Liver (tissue), 9 donors: ENCODE data around the gene YIPF2. TPM values are rescaled to one million over a fixed set of nuclear protein-coding genes. Genes with fewer than 3 reads are reported as not detected.
"Not testable (repeated sequence)": the region's sequence is repeated elsewhere in the genome, so short reads cannot be mapped to it uniquely, and the experiment has no call there.

ENCODE experiments used
- DNase-seq: peaks from one replicate; pipeline ENCODE4 v3.0.0-alpha.2; 2017; ENCODE audit warnings: low spot score
- H3K27ac ChIP-seq, 2 donors: one replicate each; pipeline ENCODE4 v1.7.0; 2013; ENCODE audit warnings: inconsistent platforms in 2 of 2, low read length in 2 of 2, control low read depth in 1 of 2, low read depth in 1 of 2, mild to moderate bottlenecking in 1 of 2
- H3K27me3 ChIP-seq, 4 donors: one replicate each; pipeline versions ENCODE4 v1.6.1 to v1.7.0; 2013; ENCODE audit warnings: low read length in 3 of 4, inconsistent platforms in 1 of 4, mild to moderate bottlenecking in 1 of 4, moderate library complexity in 1 of 4; ENCODE audit not compliant: control insufficient read depth in 4 of 4, insufficient read depth in 4 of 4
- H3K36me3 ChIP-seq, 4 donors: one replicate each; pipeline versions ENCODE4 v1.6.1 to v1.7.0; 2013; ENCODE audit warnings: low read length in 3 of 4, mild to moderate bottlenecking in 3 of 4, low read depth in 1 of 4, moderate library complexity in 1 of 4; ENCODE audit not compliant: control insufficient read depth in 4 of 4, insufficient read depth in 3 of 4
- H3K4me1 ChIP-seq, 4 donors: one replicate each; pipeline versions ENCODE4 v1.6.1 to v1.7.0; 2013; ENCODE audit warnings: low read length in 3 of 4, mild to moderate bottlenecking in 3 of 4, moderate library complexity in 1 of 4; ENCODE audit not compliant: control insufficient read depth in 4 of 4, insufficient read depth in 4 of 4
- H3K4me3 ChIP-seq, 3 donors: one replicate each; pipeline versions ENCODE4 v1.6.1 to v1.7.0; 2013; ENCODE audit warnings: low read length in 3 of 3, control low read depth in 1 of 3, low read depth in 1 of 3, mild to moderate bottlenecking in 1 of 3
- H3K9ac ChIP-seq, 2 donors: one replicate each; pipeline ENCODE4 v1.7.0; 2013; ENCODE audit warnings: low read length in 2 of 2, mild to moderate bottlenecking in 2 of 2, moderate library complexity in 2 of 2, control low read depth in 1 of 2, low read depth in 1 of 2
- H3K9me3 ChIP-seq, 4 donors: one replicate each; pipeline versions ENCODE4 v1.6.1 to v1.7.0; 2013; ENCODE audit warnings: low read length in 3 of 4; ENCODE audit not compliant: control insufficient read depth in 4 of 4
- ATF3 ChIP-seq: IDR thresholded peaks from 2 replicates; pipeline ENCODE4 v1.6.1; 2016; ENCODE audit warnings: antibody characterized with exemption
- EGR1 ChIP-seq, 2 donors: IDR thresholded peaks; 2 replicates each; pipeline ENCODE4 v1.6.1; 2016 to 2018; ENCODE audit warnings: antibody characterized with exemption in 2 of 2, low read depth in 2 of 2
- FOXA1 ChIP-seq: IDR thresholded peaks from 2 replicates; pipeline ENCODE4 v1.6.1; 2016; ENCODE audit warnings: antibody characterized with exemption
- FOXA2 ChIP-seq: IDR thresholded peaks from 2 replicates; pipeline ENCODE4 v1.6.1; 2016; ENCODE audit warnings: antibody characterized with exemption
- GABPA ChIP-seq, 2 donors: IDR thresholded peaks in 1 of 2; conservative IDR thresholded peaks in 1 of 2; 2 replicates each; pipeline ENCODE4 v1.6.1; 2016; ENCODE audit warnings: antibody characterized with exemption in 2 of 2, mild to moderate bottlenecking in 1 of 2, moderate library complexity in 1 of 2
- HNF4A ChIP-seq, 2 donors: conservative IDR thresholded peaks; 2 replicates each; pipeline ENCODE4 v1.6.1; 2016; ENCODE audit warnings: antibody characterized with exemption in 2 of 2, mild to moderate bottlenecking in 2 of 2
- HNF4G ChIP-seq: IDR thresholded peaks from 2 replicates; pipeline ENCODE4 v1.6.1; 2016; ENCODE audit warnings: antibody characterized with exemption
- JUND ChIP-seq, 2 donors: IDR thresholded peaks; 2 replicates each; pipeline ENCODE4 v1.6.1; 2016; ENCODE audit warnings: antibody characterized with exemption in 2 of 2
- NR2F2 ChIP-seq: IDR thresholded peaks from 2 replicates; pipeline ENCODE4 v1.6.1; 2016; ENCODE audit warnings: antibody characterized with exemption
- RAD21 ChIP-seq, 2 donors: IDR thresholded peaks; 2 replicates each; pipeline ENCODE4 v1.6.1; 2016; ENCODE audit warnings: antibody characterized with exemption in 2 of 2, mild to moderate bottlenecking in 2 of 2
- RXRA ChIP-seq, 2 donors: IDR thresholded peaks; 2 replicates each; pipeline ENCODE4 v1.6.1; 2017 to 2018; ENCODE audit warnings: antibody characterized with exemption in 2 of 2, mild to moderate bottlenecking in 1 of 2
- SP1 ChIP-seq: IDR thresholded peaks from 2 replicates; pipeline ENCODE4 v1.6.1; 2018; ENCODE audit warnings: antibody characterized with exemption, mild to moderate bottlenecking
- TAF1 ChIP-seq: conservative IDR thresholded peaks from 2 replicates; pipeline ENCODE4 v1.6.1; 2016; ENCODE audit warnings: antibody characterized with exemption, mild to moderate bottlenecking
- YY1 ChIP-seq: IDR thresholded peaks from 2 replicates; pipeline ENCODE4 v1.6.1; 2016; ENCODE audit warnings: antibody characterized with exemption, mild to moderate bottlenecking
- WGBS: extraction: QIAGEN DNeasy Blood & Tissue Kit; methylation state at CpG from one replicate; pipeline ENCODE4 v1.1.7; 2013; 5-methylcytosine and 5-hydroxymethylcytosine counted together
- polyA plus RNA-seq, 2 donors: library from polyadenylated mRNA; stranded (reverse) in 1 of 2; unstranded in 1 of 2; fragments of 200-250 nt in 1 of 2; fragments of >200 nt in 1 of 2; fragmentation: Nextera tagmentation in 1 of 2; extraction: Ambion mirVana in 1 of 2; gene quantifications; one replicate each; pipeline versions ENCODE4 v1.2.1 to v1.2.3, GENCODE V29; 2013 to 2015
- total RNA-seq, 2 donors: library from RNA; depleted of rRNA; stranded (reverse); fragments of >200 nt; gene quantifications; one replicate each; pipeline ENCODE4 v1.2.3, GENCODE V29; 2014
- TF ChIP-seq, protein P1 (sequence below): fragments of 150-350 bp; IDR thresholded peaks from 2 replicates; pipeline ENCODE4 v1.5.1; 2017; ENCODE audit warnings: improper control_type of control experiment, low read depth, low read length; ENCODE audit not compliant: missing input control
- TF ChIP-seq, protein P2 (sequence below): IDR thresholded peaks from 2 replicates; pipeline ENCODE4 v1.6.1; 2016; ENCODE audit warnings: antibody characterized with exemption
- TF ChIP-seq, protein P3 (sequence below): IDR thresholded peaks from 2 replicates; pipeline ENCODE4 v1.6.1; 2016; ENCODE audit warnings: antibody characterized with exemption, mild to moderate bottlenecking
- donor health status: healthy.
- donor health status: healthy.
- donor health status: healthy.
- donor health status: healthy.
- donor health status: healthy.

YIPF2 gene
- total and polyA plus RNA-seq, 4 donors = 13.2 to 37.4 (median 35.8) TPM

DNA sequence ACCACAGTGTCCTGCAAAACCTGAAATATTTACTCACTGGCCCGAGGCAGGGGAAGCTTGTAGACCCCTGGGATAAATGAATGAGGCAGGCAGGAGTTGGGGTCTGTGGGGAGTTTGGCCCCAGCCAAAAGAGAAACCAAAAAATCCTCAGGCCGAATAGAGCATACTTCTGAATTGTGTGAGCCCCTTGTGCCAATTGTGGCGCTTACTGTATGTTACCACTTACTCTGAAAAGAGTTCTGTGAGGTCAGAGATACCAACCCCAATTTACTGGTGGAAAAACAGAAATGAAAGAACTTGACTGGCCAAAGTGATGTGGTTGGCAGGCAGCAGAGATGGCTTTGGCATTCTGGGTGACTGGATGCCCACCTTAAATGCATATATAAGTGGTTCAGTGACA lies 50.2 kb downstream of the YIPF2 start (continued):
- TF ChIP-seq, protein P1, sequence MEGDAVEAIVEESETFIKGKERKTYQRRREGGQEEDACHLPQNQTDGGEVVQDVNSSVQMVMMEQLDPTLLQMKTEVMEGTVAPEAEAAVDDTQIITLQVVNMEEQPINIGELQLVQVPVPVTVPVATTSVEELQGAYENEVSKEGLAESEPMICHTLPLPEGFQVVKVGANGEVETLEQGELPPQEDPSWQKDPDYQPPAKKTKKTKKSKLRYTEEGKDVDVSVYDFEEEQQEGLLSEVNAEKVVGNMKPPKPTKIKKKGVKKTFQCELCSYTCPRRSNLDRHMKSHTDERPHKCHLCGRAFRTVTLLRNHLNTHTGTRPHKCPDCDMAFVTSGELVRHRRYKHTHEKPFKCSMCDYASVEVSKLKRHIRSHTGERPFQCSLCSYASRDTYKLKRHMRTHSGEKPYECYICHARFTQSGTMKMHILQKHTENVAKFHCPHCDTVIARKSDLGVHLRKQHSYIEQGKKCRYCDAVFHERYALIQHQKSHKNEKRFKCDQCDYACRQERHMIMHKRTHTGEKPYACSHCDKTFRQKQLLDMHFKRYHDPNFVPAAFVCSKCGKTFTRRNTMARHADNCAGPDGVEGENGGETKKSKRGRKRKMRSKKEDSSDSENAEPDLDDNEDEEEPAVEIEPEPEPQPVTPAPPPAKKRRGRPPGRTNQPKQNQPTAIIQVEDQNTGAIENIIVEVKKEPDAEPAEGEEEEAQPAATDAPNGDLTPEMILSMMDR = no peak
- TF ChIP-seq RAD21 (IDR thresholded peaks at IDR 0.05) (no peak), RXRA (IDR thresholded peaks at IDR 0.05) (no peak)

- not testable (repeated sequence) for H3K27me3 ChIP-seq, H3K36me3 ChIP-seq, H3K9me3 ChIP-seq, H3K9ac ChIP-seq, H3K4me3 ChIP-seq, DNase-seq, H3K27ac ChIP-seq
- H3K4me1 ChIP-seq = peaks cover 14 to 31% (median 23%) of the 10 kb centered on the region in 4 donors
- 94% methylated on average over 9 of the region's 9 CpGs for WGBS
Observed at GRCh38 chr19:10877608-10878007, 50.8 kb downstream of the YIPF2 start.

DNA sequence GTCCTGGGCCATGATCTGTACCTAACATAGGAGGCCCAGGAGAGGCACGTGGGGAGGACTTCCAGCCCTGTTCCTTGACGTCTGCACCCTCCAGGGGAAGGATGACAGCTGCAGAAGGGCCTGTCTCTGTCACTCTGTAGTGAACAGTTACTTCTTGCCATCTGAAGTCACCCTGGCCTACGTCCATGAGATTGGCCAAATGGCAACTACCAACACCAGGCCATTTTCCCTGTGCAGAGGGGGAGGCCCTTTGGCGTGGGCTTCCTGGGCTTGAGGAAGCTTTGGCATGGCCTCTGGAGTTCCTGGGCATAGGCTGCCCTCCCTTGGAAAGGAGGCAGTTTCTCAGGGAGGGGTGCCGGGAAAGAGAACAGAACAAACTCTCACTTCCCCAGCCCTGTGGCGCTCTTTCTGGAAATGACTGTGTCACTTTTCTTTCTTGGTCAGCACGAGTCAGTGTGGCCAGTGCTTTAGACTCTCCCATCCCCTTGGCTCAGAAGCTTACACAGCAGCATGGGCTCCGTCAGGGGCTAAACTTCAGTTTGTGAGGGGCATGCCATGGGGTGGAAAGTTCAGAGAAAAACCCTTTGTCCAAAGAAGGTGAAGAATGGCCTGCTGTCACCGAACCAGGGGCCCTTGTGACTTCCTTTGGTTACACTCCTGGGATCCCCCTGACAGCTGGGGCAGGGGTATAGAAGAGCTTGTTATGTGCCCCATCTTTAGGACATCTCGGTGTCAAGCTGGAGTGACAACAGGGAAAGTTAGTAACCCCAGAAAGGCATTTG lies 51.8 kb downstream of the YIPF2 start:
- no peaks in the 10 kb centered on the region for H3K27me3 ChIP-seq
- no peaks in the 10 kb centered on the region for H3K36me3 ChIP-seq
- TF ChIP-seq TAF1 (no peak), ATF3 (no peak), HNF4A (conservative IDR thresholded peaks at IDR 0.05) (no peak), NR2F2 (no peak), YY1 (no peak), RAD21 (IDR thresholded peaks at IDR 0.05) (no peak), GABPA (IDR thresholded peaks at IDR 0.05 in 1 of 2, conservative IDR thresholded peaks at IDR 0.05 in 1 of 2) (no peak), SP1 (no peak), HNF4G (no peak)
- TF ChIP-seq, protein P2, sequence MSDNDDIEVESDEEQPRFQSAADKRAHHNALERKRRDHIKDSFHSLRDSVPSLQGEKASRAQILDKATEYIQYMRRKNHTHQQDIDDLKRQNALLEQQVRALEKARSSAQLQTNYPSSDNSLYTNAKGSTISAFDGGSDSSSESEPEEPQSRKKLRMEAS = no peak
- 81% methylated on average over 10 of the region's 10 CpGs for WGBS
- H3K9ac ChIP-seq = no peak overlapping the region
- no peaks in the 10 kb centered on the region for H3K9me3 ChIP-seq
- H3K4me3 ChIP-seq = no peak overlapping the region
- peak overlapping the region in 1 of 2 donors; percentile 23 for H3K27ac ChIP-seq
- no peak for DNase-seq
- H3K4me1 ChIP-seq = peaks cover 15 to 29% (median 22%) of the 10 kb centered on the region in 4 donors

- Histone ChIP-seq H3K4me1 (peaks cover 7 to 13% (median 9%) of the 10 kb centered on the region in 4 donors), H3K4me3 (no peak overlapping the region), H3K27me3 (no peaks in the 10 kb centered on the region), H3K27ac (no peak overlapping the region), H3K9me3 (no peaks in the 10 kb centered on the region), H3K9ac (no peak overlapping the region), H3K36me3 (no peaks in the 10 kb centered on the region)
- 82% methylated on average over 1 of the region's 1 CpG for WGBS
- no peak for DNase-seq
- TF ChIP-seq FOXA1 (no peak), TAF1 (no peak), EGR1 (IDR thresholded peaks at IDR 0.05; ENCODE audit: low read depth in 2 of 2) (no peak), JUND (IDR thresholded peaks at IDR 0.05) (no peak), RXRA (IDR thresholded peaks at IDR 0.05) (no peak), RAD21 (IDR thresholded peaks at IDR 0.05) (no peak), FOXA2 (no peak), NR2F2 (no peak), YY1 (no peak), ATF3 (no peak), HNF4A (conservative IDR thresholded peaks at IDR 0.05) (no peak), HNF4G (no peak), GABPA (IDR thresholded peaks at IDR 0.05 in 1 of 2, conservative IDR thresholded peaks at IDR 0.05 in 1 of 2) (no peak)
- TF ChIP-seq, protein P3, sequence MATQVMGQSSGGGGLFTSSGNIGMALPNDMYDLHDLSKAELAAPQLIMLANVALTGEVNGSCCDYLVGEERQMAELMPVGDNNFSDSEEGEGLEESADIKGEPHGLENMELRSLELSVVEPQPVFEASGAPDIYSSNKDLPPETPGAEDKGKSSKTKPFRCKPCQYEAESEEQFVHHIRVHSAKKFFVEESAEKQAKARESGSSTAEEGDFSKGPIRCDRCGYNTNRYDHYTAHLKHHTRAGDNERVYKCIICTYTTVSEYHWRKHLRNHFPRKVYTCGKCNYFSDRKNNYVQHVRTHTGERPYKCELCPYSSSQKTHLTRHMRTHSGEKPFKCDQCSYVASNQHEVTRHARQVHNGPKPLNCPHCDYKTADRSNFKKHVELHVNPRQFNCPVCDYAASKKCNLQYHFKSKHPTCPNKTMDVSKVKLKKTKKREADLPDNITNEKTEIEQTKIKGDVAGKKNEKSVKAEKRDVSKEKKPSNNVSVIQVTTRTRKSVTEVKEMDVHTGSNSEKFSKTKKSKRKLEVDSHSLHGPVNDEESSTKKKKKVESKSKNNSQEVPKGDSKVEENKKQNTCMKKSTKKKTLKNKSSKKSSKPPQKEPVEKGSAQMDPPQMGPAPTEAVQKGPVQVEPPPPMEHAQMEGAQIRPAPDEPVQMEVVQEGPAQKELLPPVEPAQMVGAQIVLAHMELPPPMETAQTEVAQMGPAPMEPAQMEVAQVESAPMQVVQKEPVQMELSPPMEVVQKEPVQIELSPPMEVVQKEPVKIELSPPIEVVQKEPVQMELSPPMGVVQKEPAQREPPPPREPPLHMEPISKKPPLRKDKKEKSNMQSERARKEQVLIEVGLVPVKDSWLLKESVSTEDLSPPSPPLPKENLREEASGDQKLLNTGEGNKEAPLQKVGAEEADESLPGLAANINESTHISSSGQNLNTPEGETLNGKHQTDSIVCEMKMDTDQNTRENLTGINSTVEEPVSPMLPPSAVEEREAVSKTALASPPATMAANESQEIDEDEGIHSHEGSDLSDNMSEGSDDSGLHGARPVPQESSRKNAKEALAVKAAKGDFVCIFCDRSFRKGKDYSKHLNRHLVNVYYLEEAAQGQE = no peak
- TF ChIP-seq, protein P2 = no peak
Observed at GRCh38 chr19:10874024-10874423, 54.4 kb downstream of the YIPF2 start.
